GM10847 (cell line): ENCODE measurements around the gene IRF2BPL.

ENCODE experiments used
- POLR2A ChIP-seq: IDR thresholded peaks from 2 replicates; pipeline ENCODE4 v1.6.1; 2011; ENCODE audit not compliant: insufficient read length; ENCODE audit errors: extremely low read depth

Gene IRF2BPL

GRCh38 chr14:76996563-76997146 lies 31.9 kb downstream of the IRF2BPL start:
- TF ChIP-seq POLR2A: no peak

- no peak for TF ChIP-seq POLR2A
These were observed 33.1 kb downstream of the IRF2BPL start for GRCh38 chr14:76995279-76996035.

- TF ChIP-seq POLR2A: no peak
These were observed 34.8 kb downstream of the IRF2BPL start for GRCh38 chr14:76993752-76994151.

- no peak for TF ChIP-seq POLR2A
These were observed 38.4 kb downstream of the IRF2BPL start for GRCh38 chr14:76990084-76990483.

- no peak for TF ChIP-seq POLR2A
These were observed 40.5 kb downstream of the IRF2BPL start for GRCh38 chr14:76987956-76988520.

- no peak for TF ChIP-seq POLR2A
These were observed 42.3 kb downstream of the IRF2BPL start for GRCh38 chr14:76986231-76986565.

- no peak for TF ChIP-seq POLR2A
These were observed 42.8 kb downstream of the IRF2BPL start for GRCh38 chr14:76985540-76986230.

GRCh38 chr14:76984787-76985375 lies 43.6 kb downstream of the IRF2BPL start:
- no peak for TF ChIP-seq POLR2A

- no peak for TF ChIP-seq POLR2A
These were observed 44.2 kb downstream of the IRF2BPL start for GRCh38 chr14:76984297-76984696.

- no peak for TF ChIP-seq POLR2A
These were observed 46.8 kb downstream of the IRF2BPL start for GRCh38 chr14:76981670-76982069.

- no peak for TF ChIP-seq POLR2A
These were observed 50.5 kb downstream of the IRF2BPL start for GRCh38 chr14:76977793-76978720.

- no peak for TF ChIP-seq POLR2A
These were observed 52.1 kb downstream of the IRF2BPL start for GRCh38 chr14:76976240-76977005.

GRCh38 chr14:76975812-76976211 lies 52.7 kb downstream of the IRF2BPL start:
- no peak for TF ChIP-seq POLR2A

GRCh38 chr14:76975051-76975450 lies 53.5 kb downstream of the IRF2BPL start:
- no peak for TF ChIP-seq POLR2A
